HepG2 (cell line): ENCODE measurements around the gene OSER1. TPM values are rescaled to one million over a fixed set of nuclear protein-coding genes. Genes with fewer than 3 reads are reported as not detected.

Experiments
- HNRNPH1 ChIP-seq: fragments of 200-400 bp; formaldehyde crosslinking; optimal IDR thresholded peaks from 2 replicates; pipeline ENCODE3; 2017; ENCODE audit warnings: mild to moderate bottlenecking, low read depth, low read length
- MTA1 ChIP-seq: sonication (generic); formaldehyde crosslinking; IDR thresholded peaks from 2 replicates; pipeline ENCODE4 v1.4.0; 2020; ENCODE audit warnings: missing genetic modification reagents, mild to moderate bottlenecking, borderline replicate concordance
- NFE2L2 ChIP-seq: fragments of 150-350 bp; IDR thresholded peaks from 2 replicates; pipeline ENCODE4 v1.6.1; 2014; ENCODE audit warnings: low read length
- PAWR ChIP-seq: sonication (generic); formaldehyde crosslinking; IDR thresholded peaks from 2 replicates; pipeline ENCODE4 v1.4.0; 2020; ENCODE audit warnings: missing genetic modification reagents, mild to moderate bottlenecking, borderline replicate concordance
- SP4 ChIP-seq: sonication (generic); formaldehyde crosslinking; IDR thresholded peaks from 2 replicates; pipeline ENCODE4 v1.8.1; 2023; ENCODE audit warnings: mild to moderate bottlenecking, missing genetic modification reagents
- TCF12 ChIP-seq, 2 experiments: fragments of 450-650 bp in 1 of 2; sonication (generic) in 1 of 2; formaldehyde crosslinking in 1 of 2; IDR thresholded peaks; 2 replicates each; pipeline versions ENCODE4 v1.6.1 to v1.8.0; 2017 to 2022; ENCODE audit warnings: antibody characterized with exemption in 1 of 2, mild to moderate bottlenecking in 1 of 2, missing genetic modification reagents in 1 of 2, moderate library complexity in 1 of 2
- YY1 ChIP-seq: IDR thresholded peaks from 2 replicates; pipeline ENCODE4 v1.6.1; 2011; ENCODE audit warnings: low read length, low read depth, moderate library complexity, mild to moderate bottlenecking; ENCODE audit not compliant: insufficient read depth, insufficient replicate concordance
- ZBTB42 ChIP-seq: sonication (generic); formaldehyde crosslinking; IDR thresholded peaks from 2 replicates; pipeline ENCODE4 v1.5.0; 2020; ENCODE audit warnings: mild to moderate bottlenecking, missing genetic modification reagents
- ZKSCAN1 ChIP-seq: fragments of 150-350 bp; IDR thresholded peaks from 2 replicates; pipeline ENCODE4 v1.6.1; 2014; ENCODE audit warnings: low read length
- ZNF431 ChIP-seq: sonication (generic); formaldehyde crosslinking; IDR thresholded peaks from 2 replicates; pipeline ENCODE4 v1.9.0; 2022; ENCODE audit warnings: missing genetic modification reagents, low read depth, mild to moderate bottlenecking, borderline replicate concordance
- ZNF451 ChIP-seq: sonication (generic); formaldehyde crosslinking; IDR thresholded peaks from 2 replicates; pipeline ENCODE4 v1.5.0; 2020; ENCODE audit warnings: mild to moderate bottlenecking, missing genetic modification reagents
- ZNF556 ChIP-seq: sonication (generic); formaldehyde crosslinking; IDR thresholded peaks from 2 replicates; pipeline ENCODE4 v1.4.0; 2020; ENCODE audit warnings: mild to moderate bottlenecking, missing genetic modification reagents, borderline replicate concordance
- ZNF670 ChIP-seq: sonication (generic); formaldehyde crosslinking; IDR thresholded peaks from 2 replicates; pipeline ENCODE4 v1.8.0; 2022; ENCODE audit warnings: mild to moderate bottlenecking, missing genetic modification reagents, borderline replicate concordance
- polyA plus RNA-seq, 8 experiments: library from polyadenylated mRNA; depleted of rRNA in 3 of 8; stranded (reverse) in 7 of 8; unstranded in 1 of 8; fragments of >200 nt; fragmentation: Illumina TruSeq in 4 of 8; extraction: Trizol in 4 of 8; gene quantifications; 2 replicates each; pipeline versions ENCODE4 v1.2.1 to v1.2.3, GENCODE V29; 2011 to 2016; ENCODE audit warnings: low read depth in 4 of 8, missing spikeins in 1 of 8, mixed read lengths in 1 of 8; ENCODE audit not compliant: insufficient read depth in 1 of 8
- total RNA-seq, 5 experiments: library from RNA; depleted of rRNA; stranded (reverse); fragments of >200 nt; fragmentation: Illumina TruSeq; extraction: Trizol; gene quantifications; 2 replicates each; pipeline ENCODE4 v1.2.3, GENCODE V29; 2016; ENCODE audit warnings: low read depth in 1 of 5
- TF ChIP-seq, protein P1 (sequence below): sonication (generic); formaldehyde crosslinking; IDR thresholded peaks from 2 replicates; pipeline ENCODE4 v1.4.0; 2020; ENCODE audit warnings: mild to moderate bottlenecking, missing genetic modification reagents
- TF ChIP-seq, protein P2 (sequence below), 2 experiments: sonication (generic) in 1 of 2; formaldehyde crosslinking in 1 of 2; IDR thresholded peaks; 2 replicates each; pipeline versions ENCODE4 v1.6.1 to v1.9.0; 2014 to 2022; ENCODE audit warnings: antibody characterized with exemption in 1 of 2, borderline replicate concordance in 1 of 2, inconsistent platforms in 1 of 2, low read depth in 1 of 2, missing genetic modification reagents in 1 of 2
- TF ChIP-seq, protein P3 (sequence below): IDR thresholded peaks from 2 replicates; pipeline ENCODE4 v1.6.1; 2012; ENCODE audit warnings: inconsistent platforms

OSER1 gene
- total and polyA plus RNA-seq, 2 of the 13 experiments (the other 11 are each of a cell fraction or from before 2014, with no cell fraction given) = 71.2 to 71.5 TPM

DNA sequence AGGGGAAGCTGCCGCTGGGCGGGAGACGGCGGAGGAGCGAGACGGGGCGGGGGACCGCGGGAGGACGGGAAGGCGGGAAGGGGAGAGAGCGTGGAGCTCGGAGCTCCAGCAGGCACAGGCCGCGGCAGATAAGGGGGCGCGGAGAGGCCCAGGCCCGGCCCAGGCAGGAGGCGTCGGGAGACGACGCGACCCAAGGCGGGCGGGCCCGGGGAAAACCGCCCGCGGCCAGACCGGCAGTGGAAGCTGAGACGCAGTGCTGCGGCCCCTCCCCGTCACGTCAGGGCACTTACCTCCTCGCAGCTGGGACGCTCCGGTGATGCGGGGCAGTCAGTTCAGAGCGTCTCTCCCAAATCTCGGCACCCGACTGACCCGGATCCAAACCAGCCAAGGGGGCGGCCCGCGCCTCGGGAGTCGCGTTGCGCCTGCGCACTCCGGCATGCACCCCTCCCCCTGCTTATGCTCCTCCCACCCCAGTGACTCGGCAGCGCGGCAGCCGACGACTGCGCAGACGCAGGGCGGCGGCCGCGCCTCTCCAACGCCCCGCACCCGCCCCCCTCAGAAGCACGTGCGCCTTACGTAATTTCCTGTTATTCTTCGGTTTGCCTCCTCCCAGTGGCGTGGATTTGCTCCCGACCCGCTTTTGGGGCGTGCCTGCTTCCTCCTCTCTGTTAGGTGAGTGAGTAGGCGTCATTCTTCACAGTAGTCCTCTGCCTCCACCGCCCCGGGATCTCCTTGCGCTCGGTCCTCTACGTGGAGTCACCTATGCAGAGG is at the start of gene OSER1 (continued):
- TF ChIP-seq, protein P1, sequence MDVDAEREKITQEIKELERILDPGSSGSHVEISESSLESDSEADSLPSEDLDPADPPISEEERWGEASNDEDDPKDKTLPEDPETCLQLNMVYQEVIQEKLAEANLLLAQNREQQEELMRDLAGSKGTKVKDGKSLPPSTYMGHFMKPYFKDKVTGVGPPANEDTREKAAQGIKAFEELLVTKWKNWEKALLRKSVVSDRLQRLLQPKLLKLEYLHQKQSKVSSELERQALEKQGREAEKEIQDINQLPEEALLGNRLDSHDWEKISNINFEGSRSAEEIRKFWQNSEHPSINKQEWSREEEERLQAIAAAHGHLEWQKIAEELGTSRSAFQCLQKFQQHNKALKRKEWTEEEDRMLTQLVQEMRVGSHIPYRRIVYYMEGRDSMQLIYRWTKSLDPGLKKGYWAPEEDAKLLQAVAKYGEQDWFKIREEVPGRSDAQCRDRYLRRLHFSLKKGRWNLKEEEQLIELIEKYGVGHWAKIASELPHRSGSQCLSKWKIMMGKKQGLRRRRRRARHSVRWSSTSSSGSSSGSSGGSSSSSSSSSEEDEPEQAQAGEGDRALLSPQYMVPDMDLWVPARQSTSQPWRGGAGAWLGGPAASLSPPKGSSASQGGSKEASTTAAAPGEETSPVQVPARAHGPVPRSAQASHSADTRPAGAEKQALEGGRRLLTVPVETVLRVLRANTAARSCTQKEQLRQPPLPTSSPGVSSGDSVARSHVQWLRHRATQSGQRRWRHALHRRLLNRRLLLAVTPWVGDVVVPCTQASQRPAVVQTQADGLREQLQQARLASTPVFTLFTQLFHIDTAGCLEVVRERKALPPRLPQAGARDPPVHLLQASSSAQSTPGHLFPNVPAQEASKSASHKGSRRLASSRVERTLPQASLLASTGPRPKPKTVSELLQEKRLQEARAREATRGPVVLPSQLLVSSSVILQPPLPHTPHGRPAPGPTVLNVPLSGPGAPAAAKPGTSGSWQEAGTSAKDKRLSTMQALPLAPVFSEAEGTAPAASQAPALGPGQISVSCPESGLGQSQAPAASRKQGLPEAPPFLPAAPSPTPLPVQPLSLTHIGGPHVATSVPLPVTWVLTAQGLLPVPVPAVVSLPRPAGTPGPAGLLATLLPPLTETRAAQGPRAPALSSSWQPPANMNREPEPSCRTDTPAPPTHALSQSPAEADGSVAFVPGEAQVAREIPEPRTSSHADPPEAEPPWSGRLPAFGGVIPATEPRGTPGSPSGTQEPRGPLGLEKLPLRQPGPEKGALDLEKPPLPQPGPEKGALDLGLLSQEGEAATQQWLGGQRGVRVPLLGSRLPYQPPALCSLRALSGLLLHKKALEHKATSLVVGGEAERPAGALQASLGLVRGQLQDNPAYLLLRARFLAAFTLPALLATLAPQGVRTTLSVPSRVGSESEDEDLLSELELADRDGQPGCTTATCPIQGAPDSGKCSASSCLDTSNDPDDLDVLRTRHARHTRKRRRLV (CRISPR knock-in tag) = peak; percentile 3; the same call in 1 of the 2 replicates
- peak; percentile 73; the same call in 1 of the 2 replicates for TF ChIP-seq PAWR (CRISPR knock-in tag)
- TF ChIP-seq NFE2L2 = peak; percentile 78
- no peak; the same call in none of the 2 replicates for TF ChIP-seq ZNF556 (CRISPR knock-in tag)
- peak; percentile 97 for TF ChIP-seq ZNF670
- TF ChIP-seq ZNF431 (CRISPR knock-in tag) = no peak; the same call in 1 of the 2 replicates
- TF ChIP-seq ZKSCAN1 = peak; percentile 16; the same call in 1 of the 2 replicates
- peak; percentile 49 for TF ChIP-seq HNRNPH1
- TF ChIP-seq, protein P2, sequence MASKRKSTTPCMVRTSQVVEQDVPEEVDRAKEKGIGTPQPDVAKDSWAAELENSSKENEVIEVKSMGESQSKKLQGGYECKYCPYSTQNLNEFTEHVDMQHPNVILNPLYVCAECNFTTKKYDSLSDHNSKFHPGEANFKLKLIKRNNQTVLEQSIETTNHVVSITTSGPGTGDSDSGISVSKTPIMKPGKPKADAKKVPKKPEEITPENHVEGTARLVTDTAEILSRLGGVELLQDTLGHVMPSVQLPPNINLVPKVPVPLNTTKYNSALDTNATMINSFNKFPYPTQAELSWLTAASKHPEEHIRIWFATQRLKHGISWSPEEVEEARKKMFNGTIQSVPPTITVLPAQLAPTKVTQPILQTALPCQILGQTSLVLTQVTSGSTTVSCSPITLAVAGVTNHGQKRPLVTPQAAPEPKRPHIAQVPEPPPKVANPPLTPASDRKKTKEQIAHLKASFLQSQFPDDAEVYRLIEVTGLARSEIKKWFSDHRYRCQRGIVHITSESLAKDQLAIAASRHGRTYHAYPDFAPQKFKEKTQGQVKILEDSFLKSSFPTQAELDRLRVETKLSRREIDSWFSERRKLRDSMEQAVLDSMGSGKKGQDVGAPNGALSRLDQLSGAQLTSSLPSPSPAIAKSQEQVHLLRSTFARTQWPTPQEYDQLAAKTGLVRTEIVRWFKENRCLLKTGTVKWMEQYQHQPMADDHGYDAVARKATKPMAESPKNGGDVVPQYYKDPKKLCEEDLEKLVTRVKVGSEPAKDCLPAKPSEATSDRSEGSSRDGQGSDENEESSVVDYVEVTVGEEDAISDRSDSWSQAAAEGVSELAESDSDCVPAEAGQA (IDR thresholded peaks at IDR 0.05; ENCODE audit: low read depth) = peak; percentile 89; the same call in 1 of the 2 replicates
- TF ChIP-seq, protein P2 (CRISPR knock-in tag; IDR thresholded peaks at IDR 0.05; ENCODE audit: borderline replicate concordance) = peak; percentile 88; the same call in 1 of the 2 replicates
- no peak for TF ChIP-seq MTA1 (CRISPR knock-in tag)
- TF ChIP-seq SP4 (CRISPR knock-in tag) = peak; percentile 97
- no peak for TF ChIP-seq TCF12 (IDR thresholded peaks at IDR 0.05)
- peak; percentile 76; the same call in 1 of the 2 replicates for TF ChIP-seq TCF12 (CRISPR knock-in tag; IDR thresholded peaks at IDR 0.05)
- TF ChIP-seq YY1 = peak; percentile 69
- TF ChIP-seq, protein P3, sequence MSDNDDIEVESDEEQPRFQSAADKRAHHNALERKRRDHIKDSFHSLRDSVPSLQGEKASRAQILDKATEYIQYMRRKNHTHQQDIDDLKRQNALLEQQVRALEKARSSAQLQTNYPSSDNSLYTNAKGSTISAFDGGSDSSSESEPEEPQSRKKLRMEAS = peak; percentile 100
- no peak for TF ChIP-seq ZNF451 (CRISPR knock-in tag)
- TF ChIP-seq ZBTB42 (CRISPR knock-in tag) = peak; percentile 82; the same call in 1 of the 2 replicates
